PC-3 (cell line): Measurements from ENCODE around the gene PSD. TPM values are rescaled to one million over a fixed set of nuclear protein-coding genes. Genes with fewer than 3 reads are reported as not detected.

Experiments
- ATAC-seq: fragments of 200-7000 bp; cut with Tn5 transposase; 2 replicates; pipeline ENCODE4 v1.9.1; 2020; ENCODE audit warnings: mild to moderate bottlenecking, moderate library complexity
- BruUV-seq: library from RNA; stranded (reverse); fragments of 400-500 nt; replicated peaks from 2 replicates; lab custom pipeline; 2021; lab: Mats Ljungman, UMichigan
- CTCF ChIA-PET: fragments of 300-600 bp; sonication (Branson Sonifier 250); formaldehyde crosslinking; loops from one replicate; lab custom pipeline; 2022; ENCODE audit warnings: antibody characterized with exemption; lab: Charles Lee
- POLR2A ChIA-PET: fragments of 300-600 bp; sonication (Branson Sonifier 250); formaldehyde crosslinking; loops from one replicate; lab custom pipeline; 2022; ENCODE audit warnings: antibody characterized with exemption; ENCODE audit not compliant: unreplicated experiment; lab: Charles Lee
- DNase-seq: peaks from one replicate; pipeline ENCODE4 v3.0.0-alpha.2; 2015
- H2AFZ ChIP-seq: fragments of 300-600 bp; sonication (generic); 2 replicates; pipeline ENCODE4 v1.6.0; 2016; ENCODE audit warnings: antibody characterized with exemption, low read length
- H3F3A ChIP-seq: fragments of 300-600 bp; sonication (generic); one replicate; pipeline ENCODE4 v1.6.0; 2017; ENCODE audit warnings: antibody characterized with exemption, low read length, control low read depth, mild to moderate bottlenecking; ENCODE audit not compliant: unreplicated experiment
- H3K27ac ChIP-seq: fragments of 300-600 bp; sonication (generic); 2 replicates; pipeline ENCODE4 v1.5.1; 2016; ENCODE audit warnings: mild to moderate bottlenecking, low read length
- H3K27me3 ChIP-seq: fragments of 300-600 bp; sonication (generic); 2 replicates; pipeline ENCODE4 v1.6.1; 2016; ENCODE audit warnings: low read length, mixed read lengths
- H3K36me3 ChIP-seq: fragments of 300-600 bp; sonication (generic); 2 replicates; pipeline ENCODE4 v1.6.1; 2016; ENCODE audit warnings: low read depth, mixed run types, low read length, mixed read lengths
- H3K4me1 ChIP-seq: fragments of 300-600 bp; sonication (generic); 2 replicates; pipeline ENCODE4 v1.5.1; 2016; ENCODE audit warnings: low read length; ENCODE audit not compliant: insufficient read depth
- H3K4me2 ChIP-seq: fragments of 300-600 bp; sonication (generic); 2 replicates; pipeline ENCODE4 v1.6.0; 2016; ENCODE audit warnings: low read length
- H3K4me3 ChIP-seq: fragments of 300-600 bp; sonication (generic); 2 replicates; pipeline ENCODE4 v1.5.1; 2016; ENCODE audit warnings: mild to moderate bottlenecking, low read length, mixed read lengths
- H3K79me2 ChIP-seq: fragments of 300-600 bp; sonication (generic); 2 replicates; pipeline ENCODE4 v1.6.1; 2017; ENCODE audit warnings: low read length, mixed read lengths
- H3K9ac ChIP-seq: fragments of 300-600 bp; sonication (generic); 2 replicates; pipeline ENCODE4 v1.6.0; 2016; ENCODE audit warnings: mild to moderate bottlenecking, low read length
- H3K9me2 ChIP-seq: fragments of 300-600 bp; sonication (generic); replicated peaks from 2 replicates; pipeline ENCODE4 v1.6.1; 2016; ENCODE audit warnings: mixed run types, low read length, mixed read lengths
- H3K9me3 ChIP-seq: fragments of 300-600 bp; sonication (generic); 2 replicates; pipeline ENCODE4 v1.6.1; 2016; ENCODE audit warnings: low read length, mixed read lengths
- H4K20me1 ChIP-seq: fragments of 300-600 bp; sonication (generic); 2 replicates; pipeline ENCODE4 v1.6.1; 2016; ENCODE audit warnings: low read length, mixed read lengths
- CTCF ChIP-seq: fragments of 300-600 bp; sonication (generic); conservative IDR thresholded peaks from 2 replicates; pipeline ENCODE4 v1.5.1; 2017; ENCODE audit warnings: antibody characterized with exemption, low read depth, mild to moderate bottlenecking, low read length
- EZH2 ChIP-seq: fragments of 300-600 bp; sonication (generic); IDR thresholded peaks from one replicate; pipeline ENCODE4 v1.6.1; 2017; ENCODE audit warnings: antibody characterized with exemption, mild to moderate bottlenecking, low read length; ENCODE audit not compliant: unreplicated experiment
- EZH2phosphoT487 ChIP-seq: fragments of 300-600 bp; sonication (generic); IDR thresholded peaks from 2 replicates; pipeline ENCODE4 v1.6.1; 2018; ENCODE audit warnings: mild to moderate bottlenecking, antibody characterized with exemption, low read length, borderline replicate concordance
- intact Hi-C: fragments of 100-400 bp; cut with micrococcal nuclease; formaldehyde crosslinking; loops from 2 replicates; pipeline ENCODE4 v1.9.0; 2023
- total RNA-seq: library from RNA; depleted of rRNA; stranded (reverse); fragments of >200 nt; gene quantifications from 2 replicates; pipeline ENCODE4 v1.2.3, GENCODE V29; 2014

The PSD gene
- total RNA-seq, 1 experiment from 2014 or later: 0.22 TPM

GRCh38 chr10:102402512-102402896 lies 16.1 kb downstream of the PSD start:
- Histone ChIP-seq H3K4me1 (peaks cover 23% of the 10 kb centered on the region), H3K4me2 (no peak overlapping the region), H3F3A (no peaks in the 10 kb centered on the region), H3K27me3 (no peaks in the 10 kb centered on the region), H3K27ac (no peak overlapping the region), H3K4me3 (no peak overlapping the region), H3K79me2 (no peaks in the 10 kb centered on the region), H3K9ac (no peak overlapping the region), H4K20me1 (no peaks in the 10 kb centered on the region), H2AFZ (no peak overlapping the region), H3K36me3 (no peaks in the 10 kb centered on the region; the same call in 1 of the 2 replicates), H3K9me2 (no peaks in the 10 kb centered on the region), H3K9me3 (no peaks in the 10 kb centered on the region)
- ATAC-seq: no peak
- POLR2A ChIA-PET: no interaction called here
- intact Hi-C loops: no loop called here
- no TSS peak for BruUV-seq
- CTCF ChIA-PET: no interaction called here
- no peak for DNase-seq
- TF ChIP-seq CTCF: no peak
- no peak for TF ChIP-seq EZH2
- no peak for TF ChIP-seq EZH2phosphoT487

GRCh38 chr10:102401735-102402511 lies 16.7 kb downstream of the PSD start:
- H3K9me3 ChIP-seq: no peaks in the 10 kb centered on the region
- H3K27ac ChIP-seq: no peak overlapping the region
- H2AFZ ChIP-seq: no peak overlapping the region
- H4K20me1 ChIP-seq: no peaks in the 10 kb centered on the region
- H3K79me2 ChIP-seq: peaks cover 3% of the 10 kb centered on the region
- peak overlapping the region; percentile 23; the same call in 1 of the 2 replicates for H3K4me2 ChIP-seq
- no peak overlapping the region for H3K4me3 ChIP-seq
- no peaks in the 10 kb centered on the region for H3K9me2 ChIP-seq
- no TSS peak for BruUV-seq
- H3K27me3 ChIP-seq: no peaks in the 10 kb centered on the region
- TF ChIP-seq EZH2phosphoT487 (no peak), CTCF (no peak), EZH2 (no peak)
- H3F3A ChIP-seq: no peaks in the 10 kb centered on the region
- POLR2A ChIA-PET: no interaction called here
- H3K9ac ChIP-seq: no peak overlapping the region
- H3K4me1 ChIP-seq: peaks cover 23% of the 10 kb centered on the region
- H3K36me3 ChIP-seq: no peaks in the 10 kb centered on the region; the same call in 1 of the 2 replicates
- intact Hi-C loops: no loop called here
- DNase-seq: peak; percentile 80
- peak; percentile 64 for ATAC-seq
- CTCF ChIA-PET: no interaction called here

- H3K9me2 ChIP-seq: no peaks in the 10 kb centered on the region
- no peak overlapping the region for H2AFZ ChIP-seq
- no peaks in the 10 kb centered on the region; the same call in 1 of the 2 replicates for H3K36me3 ChIP-seq
- ChIA-PET POLR2A (no interaction called here), CTCF (no interaction called here)
- H3K4me1 ChIP-seq: peaks cover 29% of the 10 kb centered on the region
- DNase-seq (no peak), ATAC-seq (no peak)
- no peak overlapping the region for H3K4me3 ChIP-seq
- H3K27me3 ChIP-seq: no peaks in the 10 kb centered on the region
- H3K27ac ChIP-seq: no peak overlapping the region
- H3K9ac ChIP-seq: no peak overlapping the region
- H3K4me2 ChIP-seq: peak overlapping the region; percentile 23; the same call in 1 of the 2 replicates
- H3K9me3 ChIP-seq: no peaks in the 10 kb centered on the region
- TF ChIP-seq EZH2phosphoT487: no peak
- TF ChIP-seq CTCF: no peak
- no peak for TF ChIP-seq EZH2
- intact Hi-C loops: no loop called here
- no TSS peak for BruUV-seq
- no peaks in the 10 kb centered on the region for H4K20me1 ChIP-seq
- H3K79me2 ChIP-seq: peaks cover 9% of the 10 kb centered on the region
- H3F3A ChIP-seq: no peaks in the 10 kb centered on the region
Observed at GRCh38 chr10:102401342-102401654, 17.3 kb downstream of the PSD start.
